ENCODE results near the gene NME3. TPM values are rescaled to one million over a fixed set of nuclear protein-coding genes. Genes with fewer than 3 reads are reported as not detected.

The NME3 gene
- 100 to 1,000 TPM in 1 of 4 donors, 10 to 100 TPM in 3; 49.9 to 106 (median 87.2) TPM for total RNA-seq

DNA sequence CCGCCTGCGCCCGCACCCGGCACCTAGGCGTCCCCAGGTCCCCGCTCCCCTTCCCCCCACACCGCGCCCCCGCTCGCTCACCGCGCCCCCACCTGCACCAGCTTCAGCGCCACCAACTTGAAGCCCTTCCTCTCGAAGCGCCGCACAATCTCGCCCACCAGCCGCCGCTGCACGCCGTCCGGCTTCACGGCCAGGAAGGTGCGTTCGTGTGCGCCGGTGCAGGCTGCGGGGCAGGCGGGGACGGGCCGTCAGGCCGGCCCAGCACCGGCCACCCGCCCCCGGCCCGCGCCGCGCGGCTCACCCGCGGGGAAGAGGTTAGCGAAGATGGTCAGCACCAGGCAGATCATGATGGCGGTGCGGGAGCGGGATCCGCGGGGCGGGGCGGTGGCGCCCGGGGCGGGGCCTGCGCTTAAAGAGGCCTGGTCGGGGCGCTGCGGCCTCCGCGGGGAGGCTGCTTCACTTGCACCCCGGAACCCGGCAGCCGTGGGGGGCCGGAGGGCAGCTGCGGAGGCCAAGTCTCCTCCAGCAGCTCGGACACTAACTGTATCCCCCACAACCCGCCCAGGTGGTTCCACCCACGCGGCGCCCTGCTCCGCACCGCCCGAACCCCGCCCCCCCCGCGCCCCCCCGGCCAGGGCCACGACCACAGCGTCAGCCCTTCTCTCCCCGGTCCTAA, at the start of gene NME3:
Gene NME3 (minus strand): TSS at position 356 of the 676 bp plus-strand sequence. CDS start 9 bp downstream, at position 347.
- WGBS, 2 donors (ENCODE audit: low coverage in 1 of 2), result 0% methylated on average over 5 of the region's 79 CpGs; no CpG with 5 or more reads in 1 of the 2 donors
- Histone ChIP-seq H3K27ac (peak within 1 kb of the TSS; percentile 52 to 99 (median 97)), H3K27me3 (no peaks in the 10 kb centered on the region), H3K4me3 (peak within 1 kb of the TSS; percentile 71 to 84), H3K4me1 (peaks cover 0 to 66% (median 27%) of the 10 kb centered on the region in 3 donors), H3K36me3 (peaks cover 0 to 53% of the 10 kb centered on the region in 2 donors), H3K9me3 (no peaks in the 10 kb centered on the region)
- ATAC-seq, result peak; percentile 68
- peak; percentile 29 for TF ChIP-seq POLR2AphosphoS5 (IDR thresholded peaks at IDR 0.05)
- TF ChIP-seq, protein P1, sequence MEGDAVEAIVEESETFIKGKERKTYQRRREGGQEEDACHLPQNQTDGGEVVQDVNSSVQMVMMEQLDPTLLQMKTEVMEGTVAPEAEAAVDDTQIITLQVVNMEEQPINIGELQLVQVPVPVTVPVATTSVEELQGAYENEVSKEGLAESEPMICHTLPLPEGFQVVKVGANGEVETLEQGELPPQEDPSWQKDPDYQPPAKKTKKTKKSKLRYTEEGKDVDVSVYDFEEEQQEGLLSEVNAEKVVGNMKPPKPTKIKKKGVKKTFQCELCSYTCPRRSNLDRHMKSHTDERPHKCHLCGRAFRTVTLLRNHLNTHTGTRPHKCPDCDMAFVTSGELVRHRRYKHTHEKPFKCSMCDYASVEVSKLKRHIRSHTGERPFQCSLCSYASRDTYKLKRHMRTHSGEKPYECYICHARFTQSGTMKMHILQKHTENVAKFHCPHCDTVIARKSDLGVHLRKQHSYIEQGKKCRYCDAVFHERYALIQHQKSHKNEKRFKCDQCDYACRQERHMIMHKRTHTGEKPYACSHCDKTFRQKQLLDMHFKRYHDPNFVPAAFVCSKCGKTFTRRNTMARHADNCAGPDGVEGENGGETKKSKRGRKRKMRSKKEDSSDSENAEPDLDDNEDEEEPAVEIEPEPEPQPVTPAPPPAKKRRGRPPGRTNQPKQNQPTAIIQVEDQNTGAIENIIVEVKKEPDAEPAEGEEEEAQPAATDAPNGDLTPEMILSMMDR (IDR thresholded peaks at IDR 0.05), result peak in 1 of 4 experiments; percentile 23
- no peak for TF ChIP-seq EP300 (IDR thresholded peaks at IDR 0.05)
- TF ChIP-seq POLR2A (IDR thresholded peaks at IDR 0.05), result peak; percentile 12

DNA sequence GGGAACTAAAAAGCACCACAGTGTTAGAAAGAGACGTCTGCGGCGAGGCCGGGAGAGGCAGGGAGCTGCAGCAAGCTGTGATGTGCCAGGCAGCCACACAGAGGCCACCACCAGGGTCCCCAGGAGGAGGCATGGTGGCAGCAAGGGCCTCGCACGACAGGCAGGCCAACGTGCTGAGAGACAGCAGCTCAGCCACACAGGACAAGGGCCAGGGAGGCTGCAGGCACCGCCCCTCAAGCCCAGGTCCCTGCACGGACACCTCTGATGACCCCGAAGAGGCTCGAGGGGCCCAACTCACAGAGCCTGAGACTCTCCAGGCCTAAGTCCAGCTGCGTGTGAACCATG, 49.6 kb upstream of the NME3 start:
- Histone ChIP-seq H3K9me3 (no peaks in the 10 kb centered on the region), H3K4me3 (no peak overlapping the region), H3K27me3 (no peaks in the 10 kb centered on the region), H3K27ac (no peak overlapping the region), H3K36me3 (peaks cover 0 to 71% of the 10 kb centered on the region in 2 donors), H3K4me1 (peaks cover 0 to 40% (median 14%) of the 10 kb centered on the region in 3 donors)
- ATAC-seq, result no peak
- TF ChIP-seq, protein P1 (IDR thresholded peaks at IDR 0.05), result no peak
- TF ChIP-seq POLR2A (IDR thresholded peaks at IDR 0.05), result no peak
- TF ChIP-seq EP300 (IDR thresholded peaks at IDR 0.05), result no peak
- TF ChIP-seq POLR2AphosphoS5 (IDR thresholded peaks at IDR 0.05), result no peak
- 90% methylated on average over 2 of the region's 12 CpGs; no CpG with 5 or more reads in 1 of the 2 donors for WGBS, 2 donors (ENCODE audit: low coverage in 1 of 2)

DNA sequence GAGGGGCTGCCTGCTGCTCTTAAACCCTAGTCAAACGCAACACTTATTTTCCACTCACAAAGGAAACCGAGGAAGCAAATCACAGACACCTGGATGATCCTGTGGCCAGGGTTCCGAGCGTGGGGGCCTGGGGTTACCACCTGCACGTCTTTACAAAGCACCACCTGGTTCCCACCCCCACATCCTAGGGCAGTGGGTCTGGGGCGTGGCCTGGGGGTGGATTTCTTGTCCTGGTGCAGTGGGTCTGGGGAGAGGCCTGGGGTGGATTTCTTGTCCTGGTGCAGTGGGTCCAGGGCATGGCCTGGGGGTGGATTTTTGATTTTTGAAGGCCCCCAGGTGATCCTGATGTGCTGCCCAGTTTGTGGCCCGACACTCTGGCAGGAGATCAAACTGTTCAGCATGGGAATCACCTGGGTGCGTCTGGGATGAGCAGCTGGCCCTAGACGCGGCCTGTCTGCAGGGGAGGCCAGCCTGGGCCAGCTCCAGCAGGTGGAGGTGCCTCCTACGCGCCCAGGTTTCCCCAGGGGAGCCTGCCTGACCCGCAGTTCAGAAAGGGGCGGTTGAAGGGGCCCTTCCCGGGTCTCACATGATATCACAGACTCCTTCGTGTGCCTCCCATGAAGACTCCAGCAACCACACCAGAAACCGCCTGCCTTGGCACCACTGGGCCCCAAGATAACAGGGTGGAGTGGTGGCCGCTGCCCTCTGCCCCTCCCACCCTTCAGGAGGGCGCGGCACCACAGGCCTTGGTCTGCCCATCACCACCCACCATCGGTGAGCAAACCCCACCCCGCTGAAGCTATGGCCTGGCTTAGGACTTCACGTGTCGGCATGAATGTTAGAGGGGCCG, 49.0 kb upstream of the NME3 start:
- Histone ChIP-seq H3K4me1 (peaks cover 0 to 34% (median 8%) of the 10 kb centered on the region in 3 donors), H3K36me3 (peaks cover 0 to 77% of the 10 kb centered on the region in 2 donors), H3K27me3 (no peaks in the 10 kb centered on the region), H3K27ac (no peak overlapping the region), H3K9me3 (no peaks in the 10 kb centered on the region), H3K4me3 (no peak overlapping the region)
- no peak for ATAC-seq
- TF ChIP-seq POLR2AphosphoS5 (IDR thresholded peaks at IDR 0.05), result no peak
- TF ChIP-seq POLR2A (IDR thresholded peaks at IDR 0.05), result no peak
- TF ChIP-seq, protein P1 (IDR thresholded peaks at IDR 0.05), result no peak
- TF ChIP-seq EP300 (IDR thresholded peaks at IDR 0.05), result no peak
- WGBS, 2 donors (ENCODE audit: low coverage in 1 of 2), result no CpG with 5 or more reads among the region's 25 CpGs

DNA sequence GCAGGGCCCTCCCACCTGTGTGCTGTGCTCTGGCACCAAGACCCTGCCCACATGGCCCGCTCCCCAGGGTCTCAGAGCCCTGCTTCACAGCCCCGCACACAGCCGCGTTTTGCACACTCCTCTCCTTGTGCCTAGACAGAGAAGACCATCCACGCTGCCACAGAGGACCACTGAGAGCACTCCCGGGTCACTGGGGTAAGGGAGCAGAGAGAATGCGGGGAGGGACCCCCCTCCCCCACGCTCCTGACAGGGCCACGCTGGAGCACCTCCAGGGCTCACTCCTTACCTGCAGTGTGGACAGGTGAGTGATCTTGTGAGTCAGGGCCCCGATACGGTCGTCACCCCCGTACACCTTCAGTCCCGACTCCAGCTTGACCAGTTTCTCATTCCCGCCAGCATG, 48.3 kb upstream of the NME3 start:
- no peak for TF ChIP-seq EP300 (IDR thresholded peaks at IDR 0.05)
- no peak for TF ChIP-seq POLR2A (IDR thresholded peaks at IDR 0.05)
- no peak for TF ChIP-seq POLR2AphosphoS5 (IDR thresholded peaks at IDR 0.05)
- TF ChIP-seq, protein P1 (IDR thresholded peaks at IDR 0.05), result no peak
- Histone ChIP-seq H3K4me1 (peaks cover 0 to 27% (median under 1%) of the 10 kb centered on the region in 3 donors), H3K9me3 (no peaks in the 10 kb centered on the region), H3K27me3 (no peaks in the 10 kb centered on the region), H3K27ac (no peak overlapping the region), H3K4me3 (no peak overlapping the region), H3K36me3 (peaks cover 0 to 84% of the 10 kb centered on the region in 2 donors)
- no peak for ATAC-seq
- WGBS, 2 donors (ENCODE audit: low coverage in 1 of 2), result 90% methylated on average over 2 of the region's 15 CpGs; no CpG with 5 or more reads in 1 of the 2 donors
